NCI-H128 (cell line): ENCODE measurements around the gene KPNA3.
A peak's percentile ranks its signal among the peaks of the same experiment; 100 is the strongest.
"Not testable (repeated sequence)": the region's sequence is repeated elsewhere in the genome, so short reads cannot be mapped to it uniquely, and the experiment has no call there.

Experiments used
- DNase-seq: peaks from one replicate; lab custom pipeline; 2025; ENCODE audit not compliant: unreplicated experiment; lab: John Stamatoyannopoulos, UW

Gene KPNA3

DNA sequence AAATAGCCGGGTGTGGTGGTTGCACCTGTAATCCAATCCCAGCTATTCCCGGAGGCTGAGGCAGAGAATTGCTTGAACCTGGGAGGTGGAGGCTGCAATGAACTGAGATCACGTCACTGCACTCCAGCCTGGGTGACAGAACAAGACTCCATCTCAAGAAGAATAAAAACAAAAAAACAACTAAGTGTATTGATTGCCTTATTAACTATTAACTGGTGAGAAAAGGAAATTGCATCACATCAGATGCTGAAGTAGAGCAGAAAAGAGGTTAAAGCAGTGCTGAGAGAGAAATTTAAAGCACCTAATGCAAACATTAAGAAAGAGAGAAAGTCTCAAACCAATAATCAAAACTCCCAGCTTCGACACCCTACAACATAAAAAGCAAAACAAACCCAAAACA, 38.3 kb downstream of the KPNA3 start:
- no peak for DNase-seq

DNA sequence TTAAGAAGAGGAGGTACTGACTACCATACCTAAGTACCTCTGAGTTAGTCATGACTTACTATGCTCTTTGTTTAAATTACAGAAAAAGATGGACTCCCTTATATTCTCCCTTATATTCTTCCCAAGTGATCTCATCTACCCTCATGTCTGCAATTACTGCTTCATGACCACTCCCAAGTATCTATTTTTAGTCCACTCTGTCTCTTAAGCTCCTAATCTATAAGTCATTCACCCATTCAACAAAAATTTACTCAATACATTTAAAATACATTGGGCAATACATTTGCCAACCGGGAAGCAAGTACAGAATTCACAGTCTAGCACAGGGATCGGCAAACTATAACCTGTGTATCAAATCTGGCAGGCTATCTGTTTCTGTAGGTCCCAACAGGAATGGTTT, 42.6 kb downstream of the KPNA3 start:
- no peak for DNase-seq

DNA sequence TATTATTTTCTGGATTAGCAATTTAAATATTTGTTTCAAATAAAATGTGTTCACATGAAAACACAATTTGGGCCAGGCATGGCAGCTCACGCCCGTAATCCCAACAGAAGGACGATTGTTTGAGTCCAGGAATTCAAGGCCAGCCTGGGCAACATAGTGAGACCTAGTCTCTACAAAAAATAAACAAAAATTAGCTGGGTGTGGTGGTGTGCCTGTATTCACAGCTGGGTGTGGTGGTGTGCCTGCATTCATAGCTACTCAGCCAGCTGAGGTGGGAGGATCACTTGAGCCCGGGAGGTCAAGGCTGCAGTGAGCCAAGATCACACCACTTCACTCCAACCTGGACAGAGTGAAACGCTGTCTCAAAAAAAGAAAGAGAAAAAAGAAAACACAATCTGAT, 46.4 kb downstream of the KPNA3 start:
- DNase-seq: no peak

DNA sequence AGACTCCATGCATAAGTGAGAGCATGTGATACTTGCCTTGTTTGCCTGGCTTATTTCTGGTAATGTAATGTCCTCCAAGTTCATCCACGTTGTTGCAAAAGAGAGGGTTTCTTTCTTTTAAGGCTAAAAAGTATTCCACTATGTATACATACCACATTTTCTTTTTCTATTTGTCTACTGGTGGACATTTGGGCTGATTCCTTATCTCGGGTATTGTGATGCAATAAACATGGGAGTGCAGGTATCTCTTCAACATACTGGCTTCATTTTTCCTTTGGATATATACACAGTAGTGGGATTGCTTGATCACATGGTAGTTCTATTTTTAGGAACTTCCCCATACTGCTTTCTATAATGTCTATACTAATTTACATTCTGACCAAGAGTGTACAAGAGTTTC, 51.6 kb downstream of the KPNA3 start:
- no peak for DNase-seq

DNA sequence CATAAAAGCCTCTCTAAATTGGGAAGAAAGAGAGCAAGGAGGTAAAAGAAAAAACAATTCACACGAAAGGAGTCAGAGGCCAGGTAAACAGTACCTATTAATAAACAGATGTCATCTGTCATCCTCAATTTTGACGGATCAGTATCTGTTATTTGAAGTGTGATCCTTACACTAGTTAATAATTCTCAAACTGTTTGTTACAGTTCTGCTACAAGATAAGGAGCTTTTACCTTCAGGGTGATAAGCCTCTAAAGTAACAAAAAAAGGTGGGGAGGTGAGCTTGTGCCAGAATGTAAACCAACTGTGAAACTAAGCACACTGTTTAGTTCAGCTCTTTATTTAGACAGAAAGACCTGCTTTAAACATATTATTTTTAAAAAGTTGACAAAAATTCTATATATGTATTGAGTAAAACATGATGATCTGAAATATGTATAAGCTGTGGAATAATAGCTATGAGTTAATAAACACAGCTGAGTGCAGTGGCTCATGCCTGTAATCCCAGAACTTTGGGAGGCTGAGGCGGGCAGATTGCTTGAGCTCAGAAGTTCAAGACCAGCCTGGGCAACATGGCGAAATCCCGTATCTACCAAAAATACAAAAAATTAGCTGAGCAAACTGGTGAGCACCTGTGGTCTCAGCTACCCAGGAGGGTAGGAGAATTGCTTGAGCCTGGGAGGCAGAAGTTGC, 52.8 kb downstream of the KPNA3 start:
- no peak for DNase-seq

DNA sequence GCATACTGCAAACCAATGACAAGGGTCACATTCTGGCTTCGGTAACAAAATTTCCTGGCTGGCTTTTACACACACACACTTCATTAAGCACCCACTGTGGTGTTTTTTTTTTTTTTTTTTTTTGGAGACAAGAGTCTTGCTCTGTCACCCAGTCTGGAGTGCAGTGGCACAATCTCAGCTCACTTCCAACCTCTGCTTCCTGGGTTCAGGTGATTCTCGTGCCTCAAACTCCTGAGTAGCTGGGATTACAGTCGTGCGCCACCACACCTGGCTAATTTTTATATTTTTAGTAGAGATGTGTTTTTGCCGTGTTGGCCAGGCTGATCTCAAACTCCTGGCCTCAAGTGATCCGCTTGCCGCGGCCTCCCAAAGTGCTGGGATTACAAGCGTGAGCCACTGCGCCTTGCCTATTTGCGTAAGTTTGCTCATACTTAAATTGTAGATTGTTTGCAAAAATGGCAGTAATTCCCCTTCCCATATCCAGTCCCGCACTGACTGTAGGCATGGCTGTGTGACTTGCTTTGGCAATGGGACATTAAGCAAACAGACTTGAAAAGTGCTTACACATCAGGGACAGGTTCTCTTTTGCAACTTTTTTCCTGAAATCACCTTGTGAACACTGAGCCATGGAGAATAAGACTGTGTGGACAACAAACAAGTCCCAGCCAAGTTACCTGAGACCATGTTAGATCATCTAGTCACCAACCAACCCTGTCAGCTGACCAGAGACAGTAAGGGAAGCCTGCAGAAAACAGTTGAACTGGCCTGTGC, 59.1 kb downstream of the KPNA3 start:
- no peak for DNase-seq

DNA sequence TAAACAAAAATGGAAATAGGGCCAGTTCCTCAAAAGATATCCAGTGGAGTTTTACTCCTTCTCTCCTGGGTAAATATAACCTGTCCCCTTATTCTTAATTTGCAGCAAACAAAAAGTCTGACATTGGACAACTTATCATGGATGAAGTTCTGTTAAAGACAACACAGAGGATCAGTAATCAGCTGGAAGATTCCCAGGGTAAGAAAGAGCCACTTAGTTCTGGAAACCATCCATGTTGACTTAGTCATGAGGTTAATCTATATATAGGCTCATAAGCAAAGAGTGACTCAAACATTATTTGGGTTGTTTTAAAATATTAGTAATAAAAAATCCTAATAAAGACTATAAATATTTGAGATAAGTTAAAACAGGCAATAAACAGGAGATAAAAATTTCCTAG, 60.7 kb downstream of the KPNA3 start:
- no peak for DNase-seq

DNA sequence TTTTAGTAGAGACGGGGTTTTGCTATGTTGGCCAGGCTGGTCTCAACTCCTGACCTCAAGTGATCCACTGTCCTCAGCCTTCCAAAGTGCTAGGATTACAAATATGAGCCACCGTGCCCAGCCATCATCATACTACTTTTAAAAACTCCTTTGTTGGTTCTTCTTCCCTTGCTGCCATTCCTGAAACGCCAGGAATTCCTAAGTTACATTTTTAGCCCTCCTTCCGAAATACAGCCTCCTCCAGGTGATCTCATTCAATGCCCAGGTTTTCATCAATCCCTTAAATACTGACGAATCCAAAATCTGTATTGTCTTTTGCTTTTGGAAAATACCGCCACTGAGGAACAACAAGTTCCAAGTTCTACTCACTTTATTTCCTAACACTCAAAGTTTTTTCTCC, 75.9 kb downstream of the KPNA3 start:
- no peak for DNase-seq

DNA sequence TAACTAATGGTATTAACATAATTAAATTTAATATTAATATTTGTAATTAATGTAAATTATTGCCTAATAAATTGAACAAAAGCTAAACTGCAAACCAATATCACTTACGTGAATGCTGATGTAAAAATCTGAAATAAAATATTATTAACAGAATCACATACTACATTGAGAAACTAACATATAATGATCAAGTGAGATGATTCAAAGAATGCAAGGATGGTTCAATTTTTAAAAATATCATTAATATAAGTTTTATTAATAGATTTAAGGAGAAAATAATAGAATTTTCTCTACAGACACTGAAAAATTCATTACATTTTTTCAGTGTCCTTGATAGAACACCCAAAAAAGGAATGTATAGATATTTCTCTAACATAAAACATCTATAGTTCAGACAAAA, 77.7 kb downstream of the KPNA3 start:
- no peak for DNase-seq

DNA sequence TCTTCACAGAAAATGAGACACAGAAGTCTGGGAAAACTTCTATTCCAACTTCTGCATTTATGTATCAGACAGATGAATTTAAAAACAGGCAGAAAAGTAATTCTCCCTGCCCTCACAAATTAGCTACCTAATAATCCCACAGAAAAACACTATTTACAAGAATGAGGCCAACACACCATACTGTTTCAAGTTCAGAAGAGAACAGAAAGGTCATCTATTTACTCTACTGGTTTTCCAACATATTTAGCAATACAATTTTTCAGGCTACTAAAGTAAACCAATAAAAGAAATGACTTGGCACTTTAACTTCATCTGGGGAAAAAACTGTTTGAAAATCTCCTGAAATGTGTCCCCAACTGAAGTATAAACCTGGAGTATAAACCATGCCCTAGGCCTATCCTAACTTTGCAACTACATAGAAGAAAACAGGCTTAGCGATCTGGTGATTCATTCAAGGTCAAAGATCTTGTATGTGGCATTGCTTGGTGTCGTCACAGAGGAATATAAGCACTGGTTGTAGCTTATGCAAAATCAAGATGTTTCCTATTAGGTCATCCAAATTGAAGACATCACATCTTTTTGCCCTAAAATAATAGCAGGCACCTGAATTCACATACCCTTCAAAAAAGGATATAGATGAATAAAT, 81.1 kb downstream of the KPNA3 start:
- no peak for DNase-seq

DNA sequence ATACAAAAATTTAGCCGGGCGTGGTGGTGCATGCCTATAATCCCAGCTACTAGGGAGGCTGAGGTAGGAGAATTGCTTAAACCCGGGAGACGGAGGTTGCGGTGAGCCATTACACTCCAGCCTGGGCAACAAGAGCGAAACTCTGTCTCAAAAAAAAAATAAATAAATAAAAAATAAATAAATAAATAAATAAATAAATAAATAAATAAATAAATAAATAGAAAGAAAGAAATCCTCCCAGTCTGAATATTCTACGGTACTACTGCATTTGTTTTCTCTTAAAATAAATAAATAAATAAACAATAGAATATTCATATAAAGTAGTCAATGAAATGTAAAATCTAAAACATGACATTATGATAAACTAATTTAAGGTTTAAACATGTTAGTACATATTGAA, 88.2 kb downstream of the KPNA3 start:
- not testable (repeated sequence) for DNase-seq

DNA sequence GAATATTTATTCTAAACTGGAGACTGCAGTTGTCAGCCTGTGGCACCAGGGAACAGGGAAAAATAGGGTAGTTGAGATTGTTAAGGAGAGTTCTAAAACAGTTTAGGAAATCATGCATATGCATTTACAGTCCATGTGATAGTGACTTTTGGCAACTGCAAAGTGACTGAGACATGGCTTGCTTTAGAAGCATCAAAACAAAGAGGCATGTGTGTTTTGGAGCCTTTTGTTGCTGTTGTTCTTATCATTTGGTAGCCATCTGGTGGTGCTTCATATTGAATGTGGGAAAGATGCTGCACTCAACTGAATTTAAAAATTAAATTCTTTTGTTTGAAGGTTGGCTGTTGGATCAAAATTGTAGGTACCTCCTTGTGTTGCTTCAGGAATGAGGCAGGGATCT, 91.0 kb downstream of the KPNA3 start:
- no peak for DNase-seq

DNA sequence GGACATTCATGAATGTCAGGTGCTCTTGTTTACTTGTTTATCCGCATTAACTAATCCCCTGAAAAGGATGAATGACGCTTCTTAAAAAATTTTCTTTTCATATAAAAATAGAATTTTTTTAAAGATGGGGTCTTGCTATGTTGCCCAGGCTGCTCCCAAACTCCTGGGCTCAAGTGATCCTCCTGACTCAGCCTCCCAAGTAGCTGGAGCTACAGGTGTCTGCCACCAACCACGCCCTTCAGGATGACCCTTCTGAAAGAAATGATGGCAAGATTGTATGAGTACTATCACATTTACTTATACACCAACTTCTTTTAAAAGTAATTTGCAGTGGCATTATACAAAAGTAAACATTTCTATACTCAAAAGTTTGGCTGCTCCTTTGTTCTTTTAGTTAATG, 95.0 kb downstream of the KPNA3 start:
- no peak for DNase-seq

DNA sequence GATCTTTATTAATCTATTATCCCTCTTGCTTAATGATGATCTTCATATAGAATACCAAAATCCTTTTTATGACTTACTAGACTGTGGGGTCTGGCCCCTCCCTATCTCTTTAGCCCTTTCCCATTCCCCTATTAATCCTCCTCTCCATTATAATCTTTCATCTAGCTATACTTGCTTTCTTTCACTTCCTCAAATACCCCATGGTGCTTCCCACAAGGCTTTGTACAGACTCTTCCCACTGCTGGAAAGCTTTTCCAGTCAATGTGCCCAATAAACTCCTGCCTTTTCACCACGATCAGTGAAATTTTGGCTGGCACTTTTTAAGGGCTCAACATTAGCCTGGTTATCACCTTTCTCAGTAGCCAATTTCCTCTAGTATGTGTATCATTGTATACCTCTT, 98.0 kb downstream of the KPNA3 start:
- no peak for DNase-seq

DNA sequence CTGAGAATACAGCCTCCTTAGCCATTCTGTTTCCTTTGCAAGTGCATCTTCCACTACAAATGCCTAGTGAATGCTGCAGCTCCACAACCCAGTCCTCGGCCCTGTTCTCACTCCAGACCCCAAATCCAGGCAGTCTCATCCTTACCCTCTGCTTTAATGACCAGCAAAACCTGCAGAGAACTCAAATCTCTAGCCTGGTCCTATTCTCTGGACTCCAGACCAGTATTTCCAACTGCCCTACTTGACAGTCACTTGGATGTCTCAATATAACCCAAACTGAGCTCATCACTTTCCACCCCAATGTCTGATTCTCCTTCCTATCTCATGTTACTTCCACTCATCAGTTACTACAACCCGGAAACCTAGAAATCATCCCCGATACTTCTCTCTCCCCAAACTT, 98.6 kb downstream of the KPNA3 start:
- DNase-seq: no peak

DNA sequence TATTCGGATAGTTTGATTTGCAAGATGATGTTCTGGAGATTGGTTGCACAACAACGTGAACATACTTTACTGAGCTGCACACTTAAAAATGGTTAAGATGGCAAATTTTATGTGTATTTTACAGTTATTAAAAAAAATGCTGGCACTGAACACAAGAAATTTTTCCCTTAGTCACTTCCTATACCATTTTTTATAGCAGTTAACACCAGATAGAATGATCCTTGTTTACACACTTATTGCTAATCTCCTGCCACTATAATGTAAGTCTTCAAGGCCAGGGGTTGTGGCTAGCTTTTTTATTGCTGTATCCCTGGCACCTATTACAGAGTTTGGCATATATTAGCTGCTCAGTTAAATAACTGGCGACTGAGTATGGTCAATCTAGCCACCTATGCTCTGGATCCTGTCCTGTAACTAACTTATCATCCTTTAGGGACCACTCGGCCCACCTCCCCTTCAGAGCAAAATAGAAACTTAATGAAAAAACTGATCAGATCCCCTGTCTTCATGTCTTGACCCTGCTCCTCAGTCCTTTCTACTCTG, 99.2 kb downstream of the KPNA3 start:
- DNase-seq: no peak

DNA sequence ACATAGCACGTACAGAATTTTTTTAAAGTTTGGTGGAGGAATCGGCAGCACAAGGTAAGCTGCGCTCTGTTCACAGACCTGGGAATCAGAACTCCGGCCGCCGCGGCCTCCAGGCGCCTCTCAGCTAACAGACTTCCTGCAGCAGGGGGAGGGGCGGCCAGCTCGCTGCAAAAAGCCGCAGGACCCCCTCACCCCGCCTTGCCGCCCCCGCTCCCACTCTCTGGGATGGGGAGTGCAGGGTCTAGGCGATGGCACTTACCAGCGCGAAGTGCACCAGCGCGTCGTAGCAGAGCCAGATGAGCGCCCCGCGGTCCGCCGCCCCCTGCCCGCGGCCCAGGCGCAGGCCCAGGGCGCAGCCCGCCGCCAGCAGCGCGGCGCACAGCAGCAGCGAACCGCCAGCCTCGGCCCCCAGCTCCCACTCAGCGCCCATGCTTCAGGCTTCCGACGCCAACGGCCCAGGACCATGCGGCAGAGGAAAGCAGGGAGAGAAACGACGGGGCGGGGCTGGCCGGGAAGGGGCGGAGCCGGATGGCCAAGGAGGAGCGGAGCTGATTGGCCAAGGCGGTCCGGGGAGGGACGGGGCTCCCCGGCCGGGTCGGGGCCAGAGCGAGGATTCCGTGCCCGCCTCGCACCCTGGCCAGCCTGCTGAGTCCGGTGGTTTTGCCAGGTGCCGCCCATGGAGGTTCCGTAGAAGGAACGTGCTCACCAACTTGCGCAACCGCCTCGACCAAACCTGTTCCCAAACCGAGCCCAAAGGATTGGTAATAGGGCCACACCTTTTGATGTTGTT, 101.3 kb downstream of the KPNA3 start, which contains the start of gene EBPL:
Gene EBPL, minus strand, starts transcription at position 492 of the 790 bp plus-strand sequence. Its CDS starts 62 bp downstream, at position 430.
- DNase-seq: peak; percentile 71

DNA sequence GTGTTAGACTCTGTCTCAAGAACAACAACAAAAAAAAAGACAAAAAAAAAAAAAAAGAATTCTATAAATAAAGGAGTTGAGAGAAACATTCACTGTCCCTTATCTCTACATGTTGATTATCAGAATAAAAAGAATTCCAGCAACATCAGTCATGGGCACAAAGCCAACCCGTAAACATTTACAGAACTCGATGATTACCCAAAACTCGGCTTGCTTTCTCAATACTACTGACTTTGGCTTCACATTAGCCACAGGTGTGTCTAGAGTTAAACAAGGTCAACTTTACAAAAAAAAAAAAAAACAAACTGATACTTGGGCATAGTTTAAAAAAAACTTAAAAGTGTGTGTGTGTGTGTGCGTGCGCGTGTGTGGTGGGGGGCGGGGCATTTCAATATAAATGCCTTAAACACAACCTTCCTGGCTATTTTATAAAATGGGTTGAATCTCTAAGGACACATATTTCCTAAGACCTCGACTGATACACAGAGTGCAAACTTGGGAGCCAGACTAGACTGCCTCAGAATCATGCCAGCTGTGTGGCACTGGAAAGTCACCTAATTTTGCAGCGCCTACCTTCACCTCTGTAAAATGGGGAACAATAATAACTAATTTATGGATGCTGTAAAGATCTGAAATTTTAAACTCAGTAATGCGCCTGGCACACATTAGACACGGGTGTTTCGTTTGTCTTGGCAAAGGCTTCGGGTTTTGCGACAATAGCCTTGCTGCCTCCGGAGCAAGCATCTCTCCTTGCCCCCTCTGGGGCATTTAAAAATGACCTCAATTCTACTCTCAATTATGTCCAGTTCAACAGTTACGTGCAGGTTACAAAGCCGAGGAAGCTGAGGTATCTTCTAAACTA, 102.1 kb downstream of the KPNA3 start:
- DNase-seq: no peak

DNA sequence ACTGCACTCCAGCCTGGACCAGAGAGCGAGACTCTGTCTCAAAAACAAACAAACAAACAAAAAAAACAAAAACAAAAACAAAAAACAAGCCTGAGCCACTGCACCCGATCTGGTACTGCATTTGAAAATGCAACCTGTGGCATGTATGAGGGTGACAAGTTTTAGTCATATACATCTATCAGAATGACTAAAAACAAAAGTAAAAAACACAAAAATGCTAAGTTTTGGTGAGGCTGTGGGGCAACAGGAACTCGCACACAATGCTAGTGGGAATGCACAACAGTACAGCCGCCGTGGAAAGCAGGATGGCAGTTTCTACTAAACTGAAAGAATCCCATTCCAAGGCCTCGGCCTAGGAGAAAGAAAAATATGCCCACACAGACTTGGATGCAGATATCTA, 109.0 kb downstream of the KPNA3 start:
- no peak for DNase-seq

DNA sequence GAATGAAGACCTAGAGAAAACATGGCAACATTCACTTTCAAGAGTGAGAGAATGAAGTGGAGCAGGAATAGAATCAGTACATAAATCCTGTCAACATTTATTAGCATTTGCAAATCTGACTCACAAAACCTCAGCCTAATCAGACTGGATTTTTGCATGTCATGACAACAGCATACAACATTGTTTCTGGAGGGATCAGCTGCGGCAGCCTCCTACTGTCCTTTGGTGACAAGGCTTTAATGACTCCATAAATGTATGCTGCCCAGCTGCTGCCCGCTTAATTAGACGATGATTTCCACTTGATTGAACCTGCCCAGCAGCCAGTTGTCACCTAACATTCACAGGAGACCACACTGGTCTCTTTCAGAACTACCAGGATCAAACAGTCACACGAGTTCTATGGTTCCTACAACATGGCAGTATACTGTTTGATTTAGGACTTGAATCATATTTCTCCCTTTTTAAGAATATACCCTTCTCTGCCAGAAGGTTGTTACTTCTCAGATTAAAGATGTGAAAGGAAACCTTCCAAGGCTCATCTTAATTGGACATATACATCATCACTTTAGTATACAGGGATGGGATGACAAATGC, 110.5 kb downstream of the KPNA3 start:
- DNase-seq: no peak
